HUES6 (cell line): ENCODE data around the gene IFITM5.

ENCODE experiments used
- H3K27ac ChIP-seq: 2 replicates; pipeline ENCODE4 v1.7.0; 2013; ENCODE audit warnings: low read depth, mild to moderate bottlenecking, low read length, inconsistent platforms
- H3K27me3 ChIP-seq: 2 replicates; pipeline ENCODE4 v1.6.1; 2013; ENCODE audit warnings: low read length; ENCODE audit not compliant: control insufficient read depth, insufficient read depth
- H3K36me3 ChIP-seq: 2 replicates; pipeline ENCODE4 v1.6.1; 2013; ENCODE audit warnings: low read length; ENCODE audit not compliant: control insufficient read depth, insufficient read depth
- H3K4me1 ChIP-seq: 2 replicates; pipeline ENCODE4 v1.6.1; 2013; ENCODE audit warnings: low read length; ENCODE audit not compliant: control insufficient read depth, insufficient read depth
- H3K4me3 ChIP-seq: 2 replicates; pipeline ENCODE4 v1.5.1; 2013; ENCODE audit warnings: low read depth, low read length
- H3K9ac ChIP-seq: one replicate; pipeline ENCODE4 v1.6.1; 2013; ENCODE audit warnings: mild to moderate bottlenecking, low read length
- H3K9me3 ChIP-seq: 2 replicates; pipeline ENCODE4 v1.6.1; 2013; ENCODE audit warnings: low read depth, low read length; ENCODE audit not compliant: control insufficient read depth, insufficient read depth

The IFITM5 gene

DNA sequence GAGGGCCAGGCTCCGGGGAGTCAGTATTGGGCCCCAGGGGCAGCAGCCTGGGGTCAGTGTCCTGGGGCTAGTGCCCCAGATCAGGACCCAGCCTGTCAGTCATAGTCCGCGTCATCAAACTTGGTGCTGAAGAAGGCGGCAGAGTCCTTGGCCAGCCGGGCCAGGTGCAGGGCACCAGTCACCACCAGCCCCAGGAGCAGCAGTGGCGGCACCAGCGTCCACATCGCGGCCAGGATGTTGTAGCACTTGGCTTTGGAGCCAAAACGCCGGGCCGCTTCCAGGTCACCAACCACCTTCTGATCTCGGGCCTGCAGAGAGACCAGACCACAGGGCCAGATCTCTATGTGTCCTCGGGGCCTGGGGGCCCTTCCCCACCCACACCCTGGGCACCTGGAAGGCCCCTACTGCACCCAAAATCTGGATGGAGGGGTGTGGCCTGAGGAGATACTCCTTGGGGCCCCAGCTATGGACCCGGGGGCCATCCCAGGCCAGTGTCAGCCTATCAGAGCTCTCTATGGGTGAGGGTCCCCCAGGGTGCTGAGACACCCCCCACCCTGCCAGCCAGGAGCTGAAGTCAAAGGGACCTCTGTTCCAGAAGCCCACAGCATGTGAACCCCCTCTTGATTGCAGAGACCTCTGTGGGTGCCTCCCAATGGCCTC lies 790 bp downstream of the IFITM5 start:
- Histone ChIP-seq H3K36me3 (peaks cover 19% of the 10 kb centered on the region), H3K4me3 (no peak overlapping the region), H3K27ac (peak overlapping the region; percentile 18; the same call in 1 of the 2 replicates), H3K27me3 (no peaks in the 10 kb centered on the region), H3K9me3 (no peaks in the 10 kb centered on the region), H3K9ac (no peak overlapping the region), H3K4me1 (peaks cover 24% of the 10 kb centered on the region)

DNA sequence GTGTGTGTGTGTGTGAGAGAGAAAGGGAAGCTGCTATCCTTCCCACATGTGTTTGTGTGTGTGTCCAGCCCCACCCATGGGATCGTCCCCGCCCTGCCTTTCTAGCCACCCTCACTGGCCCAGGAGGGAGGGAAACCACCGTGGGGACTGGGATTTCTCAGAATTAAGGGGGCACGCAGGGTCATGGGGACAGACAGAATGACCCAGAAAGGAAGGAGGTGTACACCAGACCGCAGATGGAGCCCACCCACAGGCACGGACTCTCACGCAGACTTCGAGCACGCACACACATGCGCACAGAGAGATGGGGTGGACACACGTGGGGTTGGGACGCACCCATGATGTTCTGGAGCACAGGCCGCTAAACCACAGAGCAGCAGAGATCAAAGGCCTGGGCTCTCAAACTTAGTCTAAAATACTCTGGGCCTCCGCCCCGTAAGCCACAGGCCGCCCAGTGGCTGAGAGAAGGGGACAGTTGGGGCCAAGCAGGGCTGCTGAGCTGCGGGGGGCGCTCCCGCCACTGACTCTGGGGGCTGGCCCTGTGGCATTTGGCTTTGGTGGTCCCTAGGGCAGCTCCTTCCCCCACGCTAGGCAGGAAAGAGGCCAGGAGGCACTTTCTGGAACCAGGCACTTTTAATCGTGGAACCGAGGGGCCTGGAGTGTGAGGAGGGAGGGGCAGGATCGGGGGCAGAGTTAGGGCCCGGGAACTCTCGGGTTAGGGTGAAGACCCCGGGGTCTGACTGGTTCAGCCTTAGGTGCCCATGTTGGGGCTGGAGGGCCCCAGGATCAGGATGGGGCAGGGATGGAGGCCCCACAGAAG lies 1.5 kb downstream of the IFITM5 start:
- H3K4me1 ChIP-seq = peaks cover 24% of the 10 kb centered on the region
- H3K27me3 ChIP-seq = no peaks in the 10 kb centered on the region
- peak overlapping the region; percentile 18; the same call in 1 of the 2 replicates for H3K27ac ChIP-seq
- H3K9me3 ChIP-seq = no peaks in the 10 kb centered on the region
- no peak overlapping the region for H3K4me3 ChIP-seq
- peaks cover 26% of the 10 kb centered on the region for H3K36me3 ChIP-seq
- no peak overlapping the region for H3K9ac ChIP-seq

DNA sequence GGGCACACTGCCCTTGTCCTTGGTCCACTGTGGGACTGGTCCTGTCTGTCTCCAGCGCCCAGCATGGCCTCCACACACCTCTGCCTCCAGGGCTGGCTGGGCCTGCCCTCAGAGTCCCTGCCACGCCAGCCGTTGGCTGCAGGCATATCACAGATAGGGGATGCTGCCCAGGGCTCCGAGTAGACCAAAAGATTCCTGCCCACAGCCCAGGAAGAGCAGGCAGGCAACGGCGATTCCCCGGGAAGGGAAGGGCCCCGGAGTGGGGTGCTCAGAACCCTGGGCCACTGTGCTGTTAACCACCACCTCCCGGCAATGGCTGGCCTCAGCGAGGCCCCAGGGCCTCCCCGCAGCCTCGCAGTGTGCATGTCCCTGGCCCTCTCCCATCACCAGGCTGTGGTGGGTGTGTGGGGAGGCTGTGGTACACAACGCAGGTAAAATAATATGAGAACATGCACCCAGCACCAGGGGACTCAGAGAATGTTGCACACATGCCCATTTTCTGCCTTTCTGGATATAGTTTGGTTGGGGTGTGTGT lies 2.2 kb downstream of the IFITM5 start:
- no peak overlapping the region for H3K4me3 ChIP-seq
- no peak overlapping the region for H3K27ac ChIP-seq
- no peaks in the 10 kb centered on the region for H3K9me3 ChIP-seq
- peaks cover 24% of the 10 kb centered on the region for H3K4me1 ChIP-seq
- H3K36me3 ChIP-seq = peaks cover 31% of the 10 kb centered on the region
- H3K27me3 ChIP-seq = no peaks in the 10 kb centered on the region
- H3K9ac ChIP-seq = no peak overlapping the region

DNA sequence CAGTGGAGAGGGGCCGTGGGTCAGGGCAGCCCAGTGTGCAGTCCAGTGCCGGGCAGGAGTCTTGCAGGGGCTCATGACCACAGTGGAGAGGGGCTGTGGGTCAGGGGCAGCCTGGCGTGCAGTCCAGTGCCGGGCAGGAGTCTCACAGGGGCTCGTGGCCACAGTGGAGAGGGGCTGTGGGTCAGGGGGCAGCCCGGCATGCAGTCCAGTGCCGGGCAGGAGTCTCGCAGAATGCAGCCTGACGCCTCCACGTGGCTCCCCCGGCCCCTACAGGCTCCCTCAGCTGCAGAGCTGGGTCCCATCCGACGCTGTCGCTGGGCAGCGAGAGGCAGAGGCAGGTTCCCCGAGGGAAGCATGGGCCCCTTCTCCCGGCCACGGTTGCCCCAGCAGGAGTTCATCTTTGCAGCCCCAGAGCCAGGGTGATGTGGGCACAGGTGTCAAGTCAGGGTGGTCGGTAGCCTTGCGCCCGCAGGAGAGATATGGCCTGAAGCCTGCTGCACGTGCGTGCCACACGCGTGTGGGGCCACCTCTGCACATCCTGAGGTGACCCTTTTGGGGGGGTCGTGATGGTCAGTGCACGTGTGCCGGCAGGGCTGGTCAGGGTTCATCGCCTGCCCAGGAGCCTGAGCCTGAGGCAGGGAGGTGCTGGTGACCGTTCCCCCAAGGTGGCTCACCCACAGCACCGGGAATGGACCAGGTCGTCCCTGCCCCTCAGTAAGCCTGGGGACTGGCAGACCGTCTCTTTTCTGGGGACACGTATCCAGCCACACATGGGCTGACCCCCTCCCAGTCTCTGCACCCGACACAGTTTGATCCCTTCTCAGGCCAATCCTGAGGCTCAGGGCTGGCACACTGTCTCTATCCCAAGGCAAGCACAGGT lies 2.9 kb downstream of the IFITM5 start:
- H3K36me3 ChIP-seq = peaks cover 31% of the 10 kb centered on the region
- no peaks in the 10 kb centered on the region for H3K27me3 ChIP-seq
- peaks cover 28% of the 10 kb centered on the region for H3K4me1 ChIP-seq
- no peak overlapping the region for H3K4me3 ChIP-seq
- H3K9ac ChIP-seq = no peak overlapping the region
- H3K9me3 ChIP-seq = no peaks in the 10 kb centered on the region
- H3K27ac ChIP-seq = no peak overlapping the region

DNA sequence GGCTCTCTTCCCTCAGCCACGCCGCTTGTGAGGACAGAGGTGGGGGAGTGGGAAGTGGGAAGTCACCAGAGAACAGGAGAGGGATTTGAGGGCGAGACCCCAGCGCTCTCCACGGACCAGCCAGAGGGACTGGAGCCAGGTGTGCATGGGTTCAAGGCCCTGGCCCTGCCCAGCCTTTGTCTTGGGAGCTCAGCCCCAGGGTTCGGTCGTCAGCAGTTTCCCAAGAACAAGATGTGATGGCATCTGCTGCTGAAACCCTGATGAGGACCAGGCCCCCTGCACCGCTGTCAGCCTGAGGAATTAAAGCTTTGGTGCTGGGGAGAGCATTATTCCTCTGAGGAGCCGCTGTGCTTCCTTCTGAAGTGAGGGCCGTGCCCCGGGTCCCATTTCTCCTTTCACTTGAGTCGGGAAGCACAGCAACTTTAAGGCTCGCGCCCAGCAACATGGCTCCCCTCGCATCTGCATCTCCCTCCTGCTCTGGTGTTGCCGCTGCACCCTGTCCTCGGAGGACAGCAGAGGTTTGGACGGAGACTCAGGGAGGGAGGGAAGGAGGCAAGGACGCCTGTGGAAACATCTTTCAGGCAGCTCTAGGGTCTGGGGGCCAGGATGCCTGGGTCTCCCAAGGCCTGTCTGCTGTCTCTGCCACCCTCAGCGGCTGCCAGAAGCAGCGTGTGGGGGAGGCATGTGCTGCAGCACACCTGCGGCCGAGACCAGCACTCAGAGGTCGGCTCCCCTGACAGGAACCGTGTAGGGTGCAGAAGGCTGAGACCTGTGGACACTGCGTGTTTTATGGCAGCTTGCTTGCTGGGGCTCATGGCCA lies 3.8 kb downstream of the IFITM5 start:
- no peak overlapping the region for H3K4me3 ChIP-seq
- no peak overlapping the region for H3K9ac ChIP-seq
- H3K27me3 ChIP-seq = no peaks in the 10 kb centered on the region
- H3K27ac ChIP-seq = no peak overlapping the region
- peaks cover 30% of the 10 kb centered on the region for H3K4me1 ChIP-seq
- no peaks in the 10 kb centered on the region for H3K9me3 ChIP-seq
- peaks cover 31% of the 10 kb centered on the region for H3K36me3 ChIP-seq

DNA sequence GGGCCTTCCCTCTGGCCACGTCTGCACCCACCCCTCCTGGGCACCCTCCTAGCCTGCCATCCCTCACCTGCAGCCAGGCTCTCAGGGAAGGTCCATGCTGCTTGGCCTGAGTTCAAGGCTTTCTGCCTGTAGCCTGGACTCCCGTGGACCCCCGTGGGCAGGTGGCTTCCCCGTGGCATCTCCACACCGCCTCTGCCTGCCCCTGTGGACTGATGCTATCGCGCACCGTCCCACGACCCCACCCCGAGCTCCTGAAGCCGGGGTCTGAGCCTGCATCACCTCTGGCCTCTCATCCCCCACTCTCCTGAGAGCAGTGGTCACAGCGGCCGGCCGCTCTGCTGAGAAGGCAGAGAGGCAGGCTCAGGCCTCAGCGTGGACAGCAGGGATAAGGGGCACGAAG lies 4.5 kb downstream of the IFITM5 start:
- H3K36me3 ChIP-seq = peaks cover 31% of the 10 kb centered on the region
- H3K27me3 ChIP-seq = no peaks in the 10 kb centered on the region
- no peak overlapping the region for H3K27ac ChIP-seq
- H3K9ac ChIP-seq = no peak overlapping the region
- H3K9me3 ChIP-seq = no peaks in the 10 kb centered on the region
- H3K4me3 ChIP-seq = no peak overlapping the region
- peaks cover 30% of the 10 kb centered on the region for H3K4me1 ChIP-seq

DNA sequence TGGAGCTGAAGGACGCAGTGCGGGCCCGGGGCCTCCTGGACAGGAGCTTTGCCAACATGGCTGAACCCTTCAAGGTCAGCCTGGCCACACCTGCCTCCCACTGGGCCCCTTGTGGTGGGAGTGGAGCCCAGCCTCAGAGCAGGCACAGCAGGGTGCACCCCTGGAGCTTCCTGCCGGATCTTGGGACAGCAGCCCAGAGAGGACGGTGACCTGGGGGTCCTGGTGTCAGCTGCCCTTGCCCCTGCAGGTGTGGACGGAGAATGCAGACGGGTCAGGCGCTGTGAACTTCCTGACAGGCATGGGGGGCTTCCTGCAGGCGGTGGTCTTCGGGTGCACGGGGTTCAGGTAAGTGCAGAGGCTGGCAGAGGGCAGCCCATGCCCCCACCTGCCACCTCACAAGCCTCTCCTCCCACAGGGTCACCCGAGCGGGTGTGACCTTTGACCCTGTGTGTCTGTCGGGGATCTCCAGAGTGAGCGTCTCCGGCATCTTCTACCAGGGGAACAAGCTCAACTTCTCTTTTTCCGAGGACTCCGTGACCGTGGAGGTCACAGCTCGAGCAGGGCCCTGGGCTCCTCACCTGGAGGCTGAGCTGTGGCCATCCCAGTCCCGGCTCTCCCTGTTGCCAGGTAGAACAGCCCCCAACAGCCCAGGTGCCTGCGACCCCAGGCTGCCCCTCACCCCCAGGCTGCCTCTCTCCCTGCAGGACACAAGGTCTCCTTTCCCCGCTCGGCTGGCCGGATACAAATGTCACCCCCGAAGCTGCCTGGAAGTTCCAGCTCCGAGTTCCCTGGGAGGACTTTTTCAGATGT lies 5.3 kb downstream of the IFITM5 start:
- Histone ChIP-seq H3K4me3 (no peak overlapping the region), H3K9ac (no peak overlapping the region), H3K27me3 (no peaks in the 10 kb centered on the region), H3K9me3 (no peaks in the 10 kb centered on the region), H3K36me3 (peaks cover 31% of the 10 kb centered on the region), H3K4me1 (peaks cover 34% of the 10 kb centered on the region), H3K27ac (no peak overlapping the region)

DNA sequence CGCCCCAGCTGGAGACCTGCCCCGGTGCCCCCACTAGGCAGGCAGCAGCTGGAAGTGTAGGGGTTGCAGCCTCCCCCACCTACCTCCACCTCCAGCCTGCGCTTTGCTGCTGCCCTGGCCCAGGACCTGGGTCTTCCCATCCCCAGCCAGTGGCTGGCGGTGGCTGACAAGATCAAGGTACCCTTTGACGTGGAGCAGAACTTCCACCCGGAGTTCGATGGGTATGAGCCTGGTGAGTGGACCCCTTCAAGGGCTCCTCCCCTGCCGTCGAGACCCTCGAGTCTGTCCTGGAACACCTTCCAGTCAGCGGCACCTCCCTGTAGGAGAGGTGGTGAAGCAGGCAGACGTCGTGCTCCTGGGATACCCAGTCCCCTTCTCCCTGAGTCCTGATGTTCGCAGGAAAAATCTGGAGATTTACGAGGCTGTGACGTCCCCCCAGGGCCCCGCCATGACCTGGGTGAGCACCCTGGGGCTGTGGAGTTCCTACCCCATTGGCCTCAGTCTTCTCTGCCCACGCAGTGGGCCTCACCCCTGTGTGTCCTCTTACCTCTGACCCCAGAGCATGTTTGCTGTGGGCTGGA lies 6.0 kb downstream of the IFITM5 start:
- H3K36me3 ChIP-seq = peaks cover 31% of the 10 kb centered on the region
- peaks cover 3% of the 10 kb centered on the region for H3K27me3 ChIP-seq
- H3K9me3 ChIP-seq = no peaks in the 10 kb centered on the region
- H3K4me1 ChIP-seq = peaks cover 33% of the 10 kb centered on the region
- H3K9ac ChIP-seq = no peak overlapping the region
- no peak overlapping the region for H3K27ac ChIP-seq
- H3K4me3 ChIP-seq = no peak overlapping the region

DNA sequence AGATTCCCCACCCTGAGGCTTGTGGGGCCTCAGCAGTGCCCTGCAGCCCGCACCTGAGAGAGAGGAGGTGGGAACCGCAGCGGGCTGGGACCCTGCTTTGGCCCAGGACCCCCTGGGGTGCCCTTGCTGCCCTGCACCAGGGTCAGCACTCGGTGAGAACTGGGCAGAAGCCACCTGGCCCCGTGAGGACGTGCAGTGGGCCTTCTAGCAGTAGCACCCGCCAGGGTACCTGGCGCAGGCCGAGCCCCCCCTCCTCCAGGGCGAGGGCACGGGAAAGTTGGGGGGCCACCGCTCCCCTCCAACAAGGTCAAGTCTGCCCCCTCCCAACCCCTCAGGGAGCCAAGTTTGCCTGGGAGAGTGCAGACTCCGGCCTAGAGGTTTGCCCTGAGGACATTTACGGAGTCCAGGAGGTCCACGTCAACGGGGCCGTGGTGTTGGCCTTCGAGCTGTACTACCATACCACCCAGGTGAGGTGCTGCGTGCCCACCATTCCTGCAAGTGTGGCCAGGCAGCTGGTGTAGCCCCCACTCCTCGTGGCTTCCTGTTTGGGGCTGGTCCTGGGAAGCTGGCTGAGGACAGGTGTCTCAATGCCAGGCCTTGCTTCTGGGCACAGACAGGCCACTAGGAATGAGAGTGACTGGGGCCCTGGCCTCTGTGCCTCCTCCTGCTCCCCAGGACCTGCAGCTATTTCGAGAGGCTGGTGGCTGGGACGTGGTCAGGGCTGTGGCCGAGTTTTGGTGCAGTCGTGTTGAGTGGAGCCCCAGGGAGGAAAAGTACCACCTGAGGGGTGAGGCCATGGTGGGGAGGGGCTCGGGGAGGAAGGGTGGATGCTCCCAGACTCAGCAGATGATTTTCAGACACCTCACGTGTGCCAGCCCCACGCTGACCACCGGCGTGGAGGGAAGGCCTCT lies 6.9 kb downstream of the IFITM5 start:
- no peaks in the 10 kb centered on the region for H3K9me3 ChIP-seq
- H3K27ac ChIP-seq = no peak overlapping the region
- H3K4me1 ChIP-seq = peaks cover 34% of the 10 kb centered on the region
- no peak overlapping the region for H3K9ac ChIP-seq
- H3K27me3 ChIP-seq = peaks cover 12% of the 10 kb centered on the region
- H3K36me3 ChIP-seq = peaks cover 31% of the 10 kb centered on the region
- H3K4me3 ChIP-seq = no peak overlapping the region
